Neural crest cell (in vitro differentiated cells): Measurements from ENCODE around the gene SLC39A11. TPM values are rescaled to one million over a fixed set of nuclear protein-coding genes. Genes with fewer than 3 reads are reported as not detected.

Experiments
- DNase-seq: peaks from one replicate; pipeline ENCODE4 v3.0.0; 2021; ENCODE audit warnings: low read depth, mixed read lengths, low spot score
- H3K27ac Mint-ChIP-seq: one replicate; pipeline ENCODE4 v1.8.0; 2021; ENCODE audit warnings: mild to moderate bottlenecking, mixed read lengths; ENCODE audit not compliant: unreplicated experiment
- H3K27me3 Mint-ChIP-seq: 2 replicates; pipeline ENCODE4 v1.8.0; 2021; ENCODE audit warnings: low read depth, mild to moderate bottlenecking, mixed read lengths
- H3K36me3 Mint-ChIP-seq: 2 replicates; pipeline ENCODE4 v1.8.0; 2021; ENCODE audit warnings: low read depth, mild to moderate bottlenecking, mixed read lengths
- H3K4me1 Mint-ChIP-seq: 2 replicates; pipeline ENCODE4 v1.8.0; 2021; ENCODE audit warnings: mixed read lengths
- H3K4me3 Mint-ChIP-seq: one replicate; pipeline ENCODE4 v1.8.0; 2021; ENCODE audit warnings: mild to moderate bottlenecking, mixed read lengths
- H3K9me3 Mint-ChIP-seq: 2 replicates; pipeline ENCODE4 v1.8.0; 2021; ENCODE audit warnings: mixed read lengths
- total RNA-seq: library from RNA; stranded (reverse); gene quantifications from 2 replicates; pipeline ENCODE4 v1.2.1, GENCODE V29; 2021
- TF ChIP-seq, protein P1 (sequence below): fragments of 200-600 bp; sonication (generic); conservative IDR thresholded peaks from 2 replicates; pipeline ENCODE4 v1.5.0; 2021; ENCODE audit warnings: antibody characterized with exemption, mild to moderate bottlenecking

Gene SLC39A11
- total RNA-seq, 1 donor from 2014 or later: 11.3 TPM

DNA sequence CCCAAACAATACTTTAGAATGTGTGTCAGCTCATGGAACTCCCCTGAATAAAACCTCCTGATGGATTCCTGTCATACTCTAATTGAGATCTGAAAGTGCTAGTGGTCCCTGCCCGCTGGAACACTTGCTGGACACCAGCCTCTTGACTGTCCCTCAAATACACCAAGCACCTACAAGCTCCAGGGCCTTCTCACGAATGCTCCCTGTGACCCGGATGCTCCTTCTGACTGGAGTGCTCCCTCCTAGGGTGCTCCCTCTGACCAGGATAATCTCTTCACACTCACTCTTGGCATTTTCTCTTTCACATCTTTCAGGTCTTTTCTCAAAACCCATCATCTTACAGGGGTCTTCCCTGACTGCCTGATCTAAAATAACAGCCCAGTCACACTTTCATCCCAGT lies 205.9 kb downstream of the SLC39A11 start:
- Mint-ChIP-seq H3K36me3 (peaks cover 6% of the 10 kb centered on the region), H3K4me1 (peaks cover 15% of the 10 kb centered on the region), H3K4me3 (no peak overlapping the region), H3K9me3 (peaks cover 10% of the 10 kb centered on the region), H3K27me3 (peaks cover 5% of the 10 kb centered on the region), H3K27ac (no peak overlapping the region)
- TF ChIP-seq, protein P1, sequence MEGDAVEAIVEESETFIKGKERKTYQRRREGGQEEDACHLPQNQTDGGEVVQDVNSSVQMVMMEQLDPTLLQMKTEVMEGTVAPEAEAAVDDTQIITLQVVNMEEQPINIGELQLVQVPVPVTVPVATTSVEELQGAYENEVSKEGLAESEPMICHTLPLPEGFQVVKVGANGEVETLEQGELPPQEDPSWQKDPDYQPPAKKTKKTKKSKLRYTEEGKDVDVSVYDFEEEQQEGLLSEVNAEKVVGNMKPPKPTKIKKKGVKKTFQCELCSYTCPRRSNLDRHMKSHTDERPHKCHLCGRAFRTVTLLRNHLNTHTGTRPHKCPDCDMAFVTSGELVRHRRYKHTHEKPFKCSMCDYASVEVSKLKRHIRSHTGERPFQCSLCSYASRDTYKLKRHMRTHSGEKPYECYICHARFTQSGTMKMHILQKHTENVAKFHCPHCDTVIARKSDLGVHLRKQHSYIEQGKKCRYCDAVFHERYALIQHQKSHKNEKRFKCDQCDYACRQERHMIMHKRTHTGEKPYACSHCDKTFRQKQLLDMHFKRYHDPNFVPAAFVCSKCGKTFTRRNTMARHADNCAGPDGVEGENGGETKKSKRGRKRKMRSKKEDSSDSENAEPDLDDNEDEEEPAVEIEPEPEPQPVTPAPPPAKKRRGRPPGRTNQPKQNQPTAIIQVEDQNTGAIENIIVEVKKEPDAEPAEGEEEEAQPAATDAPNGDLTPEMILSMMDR: no peak
- no peak for DNase-seq

DNA sequence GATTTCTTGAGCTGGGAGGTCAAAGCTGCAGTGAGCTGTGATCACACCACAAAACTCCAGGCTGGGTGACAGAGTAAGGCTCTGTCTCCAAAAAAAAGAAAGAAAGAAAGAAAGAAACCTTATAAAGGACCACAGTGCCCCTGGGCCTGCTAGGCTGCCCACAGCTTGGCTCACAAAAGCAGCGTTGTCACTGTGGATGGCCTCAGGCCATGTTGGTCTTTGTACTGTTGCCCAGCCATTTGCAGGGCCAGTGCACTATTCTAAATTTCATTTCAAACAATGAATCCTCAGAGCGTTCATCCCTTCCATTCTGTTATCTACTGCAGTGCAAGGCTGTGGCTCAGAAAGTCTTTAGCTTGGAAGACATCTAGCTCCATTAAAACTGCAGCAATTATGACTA lies 208.4 kb downstream of the SLC39A11 start:
- peaks cover 17% of the 10 kb centered on the region for H3K36me3 Mint-ChIP-seq
- peaks cover 15% of the 10 kb centered on the region for H3K4me1 Mint-ChIP-seq
- no peak overlapping the region for H3K4me3 Mint-ChIP-seq
- TF ChIP-seq, protein P1: no peak
- H3K27me3 Mint-ChIP-seq: peaks cover 3% of the 10 kb centered on the region
- H3K9me3 Mint-ChIP-seq: peaks cover 21% of the 10 kb centered on the region
- DNase-seq: peak; percentile 48
- peak overlapping the region; percentile 76 for H3K27ac Mint-ChIP-seq

DNA sequence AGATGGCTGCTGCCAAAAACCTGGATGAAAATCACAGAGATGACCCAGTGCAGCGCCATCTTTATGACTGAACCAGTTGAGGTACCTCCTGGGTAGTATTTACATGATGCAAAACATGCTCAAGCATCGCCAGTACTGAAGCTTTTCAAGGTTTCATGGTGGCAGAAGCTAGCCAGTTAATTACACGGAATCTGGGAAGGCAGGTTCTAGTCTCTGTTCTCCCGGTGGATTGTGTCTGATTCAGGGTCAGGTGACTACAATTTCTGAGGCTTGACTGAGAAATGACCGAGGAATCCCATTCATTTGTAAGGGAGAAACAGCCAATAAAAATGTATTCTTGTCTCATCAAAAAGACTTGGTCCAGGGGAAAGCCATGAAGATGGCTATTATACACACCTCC lies 209.1 kb downstream of the SLC39A11 start:
- Mint-ChIP-seq H3K36me3 (peaks cover 20% of the 10 kb centered on the region), H3K27ac (no peak overlapping the region), H3K9me3 (peaks cover 27% of the 10 kb centered on the region), H3K4me3 (no peak overlapping the region), H3K4me1 (peaks cover 15% of the 10 kb centered on the region), H3K27me3 (peaks cover 3% of the 10 kb centered on the region)
- TF ChIP-seq, protein P1: no peak
- DNase-seq: no peak

DNA sequence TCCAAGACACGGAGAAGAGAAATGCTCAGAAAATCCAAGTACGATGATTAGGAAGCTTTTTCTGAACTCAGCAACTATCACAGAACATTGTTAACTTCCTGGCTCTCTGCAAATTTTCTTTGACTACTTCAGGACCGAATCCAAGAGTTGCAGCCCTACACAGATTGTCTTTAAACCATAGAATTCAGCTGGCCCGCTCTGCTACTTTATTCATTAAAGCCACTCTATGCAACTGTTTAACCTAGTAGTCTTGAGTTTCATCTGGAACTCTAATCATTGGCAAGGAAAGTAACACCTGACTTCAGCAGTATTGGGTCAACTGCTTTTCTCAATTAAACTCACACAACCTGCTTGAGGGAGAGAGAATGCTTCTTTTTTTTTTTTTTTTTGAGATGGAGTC lies 210.1 kb downstream of the SLC39A11 start:
- peaks cover 24% of the 10 kb centered on the region for H3K36me3 Mint-ChIP-seq
- no peak overlapping the region for H3K4me3 Mint-ChIP-seq
- TF ChIP-seq, protein P1: no peak
- H3K27ac Mint-ChIP-seq: peak overlapping the region; percentile 9
- no peak for DNase-seq
- peaks cover 29% of the 10 kb centered on the region for H3K9me3 Mint-ChIP-seq
- H3K27me3 Mint-ChIP-seq: peaks cover 3% of the 10 kb centered on the region
- H3K4me1 Mint-ChIP-seq: peaks cover 15% of the 10 kb centered on the region

DNA sequence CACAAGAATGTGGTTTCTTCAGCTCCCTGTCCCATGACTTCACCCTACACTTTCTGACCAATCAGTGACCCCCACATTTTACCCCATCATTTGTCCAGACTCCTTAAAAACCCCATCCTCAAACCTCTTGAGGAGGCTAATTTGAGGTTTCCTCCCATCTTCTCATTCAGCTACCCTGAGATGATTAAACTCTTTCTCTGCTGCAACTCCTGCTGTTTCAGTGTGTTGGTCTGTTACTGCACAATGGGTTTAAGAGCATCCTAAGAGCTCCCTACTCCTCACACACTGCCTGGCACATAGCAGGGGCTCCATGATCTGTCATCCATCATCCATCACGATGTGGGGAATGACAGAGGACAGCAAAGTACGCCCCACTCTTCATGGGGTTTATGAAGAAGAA lies 212.6 kb downstream of the SLC39A11 start:
- no peak overlapping the region for H3K27ac Mint-ChIP-seq
- H3K27me3 Mint-ChIP-seq: no peaks in the 10 kb centered on the region
- H3K4me3 Mint-ChIP-seq: no peak overlapping the region
- peaks cover 29% of the 10 kb centered on the region for H3K9me3 Mint-ChIP-seq
- peaks cover 27% of the 10 kb centered on the region for H3K36me3 Mint-ChIP-seq
- TF ChIP-seq, protein P1: no peak
- H3K4me1 Mint-ChIP-seq: peaks cover 15% of the 10 kb centered on the region
- DNase-seq: no peak
